ENCODE data around the gene FBXO17. TPM values are rescaled to one million over a fixed set of nuclear protein-coding genes. Genes with fewer than 3 reads are reported as not detected.

FBXO17 gene
- total and polyA plus RNA-seq, 2 of the 13 experiments (the other 11 are each of a cell fraction or from before 2014, with no cell fraction given), result 22.1 to 58.7 TPM

DNA sequence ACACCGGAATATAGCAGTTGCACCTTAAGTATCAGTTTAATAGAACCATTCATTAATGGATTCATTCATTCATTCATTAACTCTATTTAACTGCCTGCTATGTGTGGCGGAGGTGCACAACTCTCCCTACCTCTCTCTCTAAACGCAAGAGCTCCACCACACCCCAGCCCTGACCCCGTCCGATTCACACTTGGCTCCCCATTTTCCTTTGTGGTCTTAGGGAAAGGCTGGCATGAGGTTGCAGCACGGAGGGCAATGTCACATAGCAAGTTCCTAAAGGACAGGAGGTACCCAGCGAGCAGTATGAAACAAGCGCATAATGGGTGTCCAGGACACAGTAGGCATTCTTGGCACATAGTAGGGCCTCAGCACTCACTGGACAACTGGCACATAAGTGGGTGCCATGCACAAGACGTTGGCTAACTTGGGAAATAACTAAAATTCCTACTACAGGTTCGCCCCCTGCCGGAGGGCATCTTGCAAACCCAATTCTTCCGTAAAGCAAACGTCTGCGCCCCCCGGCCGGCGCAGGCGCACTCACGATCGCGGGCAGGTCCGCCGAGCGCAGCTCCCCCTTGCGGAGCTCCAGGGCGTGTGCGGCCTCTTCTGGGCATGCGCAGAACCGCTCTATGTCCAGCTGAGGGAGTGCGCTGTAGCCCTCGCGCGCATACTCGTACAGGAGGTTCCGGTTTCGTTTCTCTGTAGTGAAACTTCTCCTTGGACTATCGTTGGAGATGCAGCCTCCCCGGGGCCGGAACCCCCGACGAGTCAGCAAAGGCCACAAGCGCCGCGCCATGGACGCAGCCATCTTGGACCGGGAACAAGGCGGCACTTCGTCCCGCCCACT is 45.4 kb downstream of the FBXO17 start, which contains the start of gene SARS2 (continued):
- TF ChIP-seq, protein P1, sequence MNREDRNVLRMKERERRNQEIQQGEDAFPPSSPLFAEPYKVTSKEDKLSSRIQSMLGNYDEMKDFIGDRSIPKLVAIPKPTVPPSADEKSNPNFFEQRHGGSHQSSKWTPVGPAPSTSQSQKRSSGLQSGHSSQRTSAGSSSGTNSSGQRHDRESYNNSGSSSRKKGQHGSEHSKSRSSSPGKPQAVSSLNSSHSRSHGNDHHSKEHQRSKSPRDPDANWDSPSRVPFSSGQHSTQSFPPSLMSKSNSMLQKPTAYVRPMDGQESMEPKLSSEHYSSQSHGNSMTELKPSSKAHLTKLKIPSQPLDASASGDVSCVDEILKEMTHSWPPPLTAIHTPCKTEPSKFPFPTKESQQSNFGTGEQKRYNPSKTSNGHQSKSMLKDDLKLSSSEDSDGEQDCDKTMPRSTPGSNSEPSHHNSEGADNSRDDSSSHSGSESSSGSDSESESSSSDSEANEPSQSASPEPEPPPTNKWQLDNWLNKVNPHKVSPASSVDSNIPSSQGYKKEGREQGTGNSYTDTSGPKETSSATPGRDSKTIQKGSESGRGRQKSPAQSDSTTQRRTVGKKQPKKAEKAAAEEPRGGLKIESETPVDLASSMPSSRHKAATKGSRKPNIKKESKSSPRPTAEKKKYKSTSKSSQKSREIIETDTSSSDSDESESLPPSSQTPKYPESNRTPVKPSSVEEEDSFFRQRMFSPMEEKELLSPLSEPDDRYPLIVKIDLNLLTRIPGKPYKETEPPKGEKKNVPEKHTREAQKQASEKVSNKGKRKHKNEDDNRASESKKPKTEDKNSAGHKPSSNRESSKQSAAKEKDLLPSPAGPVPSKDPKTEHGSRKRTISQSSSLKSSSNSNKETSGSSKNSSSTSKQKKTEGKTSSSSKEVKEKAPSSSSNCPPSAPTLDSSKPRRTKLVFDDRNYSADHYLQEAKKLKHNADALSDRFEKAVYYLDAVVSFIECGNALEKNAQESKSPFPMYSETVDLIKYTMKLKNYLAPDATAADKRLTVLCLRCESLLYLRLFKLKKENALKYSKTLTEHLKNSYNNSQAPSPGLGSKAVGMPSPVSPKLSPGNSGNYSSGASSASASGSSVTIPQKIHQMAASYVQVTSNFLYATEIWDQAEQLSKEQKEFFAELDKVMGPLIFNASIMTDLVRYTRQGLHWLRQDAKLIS (CRISPR knock-in tag; IDR thresholded peaks at IDR 0.05), result 0 out of 2 replicates have a peak, but pooled peaks have one; percentile 8
- TF ChIP-seq HINFP (CRISPR knock-in tag; IDR thresholded peaks at IDR 0.05; ENCODE audit: low read depth) (0 out of 2 replicates have a peak, but pooled peaks have one; percentile 45), ZNF317 (CRISPR knock-in tag; IDR thresholded peaks at IDR 0.05) (no peak), RFX1 (IDR thresholded peaks at IDR 0.05) (no peak), ZNF512B (CRISPR knock-in tag; IDR thresholded peaks at IDR 0.05; ENCODE audit: borderline replicate concordance) (no peak), ZNF747 (CRISPR knock-in tag; IDR thresholded peaks at IDR 0.05; ENCODE audit: borderline replicate concordance) (no peak; the same call in 1 of the 2 replicates), ADNP (CRISPR knock-in tag; IDR thresholded peaks at IDR 0.05) (no peak), CBX2 (IDR thresholded peaks at IDR 0.05; ENCODE audit: low read depth, low read length) (no peak), CBX2 (CRISPR knock-in tag; IDR thresholded peaks at IDR 0.05; ENCODE audit: low read depth) (no peak), MIER2 (CRISPR knock-in tag; IDR thresholded peaks at IDR 0.05) (no peak), ZNF354B (CRISPR knock-in tag; IDR thresholded peaks at IDR 0.05) (no peak), ZNF589 (CRISPR knock-in tag; conservative IDR thresholded peaks at IDR 0.05) (0 out of 2 replicates have a peak, but pooled peaks have one; percentile 31), THAP11 (CRISPR knock-in tag; IDR thresholded peaks at IDR 0.05) (peak; percentile 85), PBX3 (CRISPR knock-in tag; IDR thresholded peaks at IDR 0.05; ENCODE audit: borderline replicate concordance) (no peak; the same call in 1 of the 2 replicates), ZNF468 (CRISPR knock-in tag; IDR thresholded peaks at IDR 0.05) (no peak)
- TF ChIP-seq, protein P2, sequence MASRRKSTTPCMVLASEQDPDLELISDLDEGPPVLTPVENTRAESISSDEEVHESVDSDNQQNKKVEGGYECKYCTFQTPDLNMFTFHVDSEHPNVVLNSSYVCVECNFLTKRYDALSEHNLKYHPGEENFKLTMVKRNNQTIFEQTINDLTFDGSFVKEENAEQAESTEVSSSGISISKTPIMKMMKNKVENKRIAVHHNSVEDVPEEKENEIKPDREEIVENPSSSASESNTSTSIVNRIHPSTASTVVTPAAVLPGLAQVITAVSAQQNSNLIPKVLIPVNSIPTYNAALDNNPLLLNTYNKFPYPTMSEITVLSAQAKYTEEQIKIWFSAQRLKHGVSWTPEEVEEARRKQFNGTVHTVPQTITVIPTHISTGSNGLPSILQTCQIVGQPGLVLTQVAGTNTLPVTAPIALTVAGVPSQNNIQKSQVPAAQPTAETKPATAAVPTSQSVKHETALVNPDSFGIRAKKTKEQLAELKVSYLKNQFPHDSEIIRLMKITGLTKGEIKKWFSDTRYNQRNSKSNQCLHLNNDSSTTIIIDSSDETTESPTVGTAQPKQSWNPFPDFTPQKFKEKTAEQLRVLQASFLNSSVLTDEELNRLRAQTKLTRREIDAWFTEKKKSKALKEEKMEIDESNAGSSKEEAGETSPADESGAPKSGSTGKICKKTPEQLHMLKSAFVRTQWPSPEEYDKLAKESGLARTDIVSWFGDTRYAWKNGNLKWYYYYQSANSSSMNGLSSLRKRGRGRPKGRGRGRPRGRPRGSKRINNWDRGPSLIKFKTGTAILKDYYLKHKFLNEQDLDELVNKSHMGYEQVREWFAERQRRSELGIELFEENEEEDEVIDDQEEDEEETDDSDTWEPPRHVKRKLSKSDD (CRISPR knock-in tag; IDR thresholded peaks at IDR 0.05; ENCODE audit: low read depth), result 0 out of 2 replicates have a peak, but pooled peaks have one; percentile 26
